ENCODE results near the gene CA10.

The CA10 gene

DNA sequence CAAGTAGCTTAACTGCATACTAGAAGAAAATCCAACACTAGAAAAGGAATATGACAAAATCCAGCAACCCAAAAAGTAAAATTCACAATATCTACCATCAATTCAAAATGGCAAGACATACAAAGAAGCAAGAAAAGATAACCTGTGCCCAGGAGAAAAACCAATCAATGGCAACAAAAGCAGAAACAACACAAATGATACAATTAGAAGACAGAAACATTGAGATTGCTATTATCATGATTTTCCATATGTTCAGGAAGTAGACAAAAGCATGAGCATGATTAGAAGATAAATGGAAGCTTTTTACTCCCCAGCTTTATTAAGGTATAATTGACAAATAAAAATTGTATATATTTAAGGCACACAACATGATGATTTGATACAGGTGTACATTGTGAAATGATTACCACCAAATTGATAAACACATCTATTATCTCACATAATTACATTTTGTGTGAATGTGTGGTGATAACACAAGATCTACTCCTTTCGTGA, 117.3 kb downstream of the CA10 start:
- DNase-seq, result no peak

GRCh38 chr17:52036416-52036815, 122.1 kb downstream of the CA10 start:
- DNase-seq, result no peak

DNA sequence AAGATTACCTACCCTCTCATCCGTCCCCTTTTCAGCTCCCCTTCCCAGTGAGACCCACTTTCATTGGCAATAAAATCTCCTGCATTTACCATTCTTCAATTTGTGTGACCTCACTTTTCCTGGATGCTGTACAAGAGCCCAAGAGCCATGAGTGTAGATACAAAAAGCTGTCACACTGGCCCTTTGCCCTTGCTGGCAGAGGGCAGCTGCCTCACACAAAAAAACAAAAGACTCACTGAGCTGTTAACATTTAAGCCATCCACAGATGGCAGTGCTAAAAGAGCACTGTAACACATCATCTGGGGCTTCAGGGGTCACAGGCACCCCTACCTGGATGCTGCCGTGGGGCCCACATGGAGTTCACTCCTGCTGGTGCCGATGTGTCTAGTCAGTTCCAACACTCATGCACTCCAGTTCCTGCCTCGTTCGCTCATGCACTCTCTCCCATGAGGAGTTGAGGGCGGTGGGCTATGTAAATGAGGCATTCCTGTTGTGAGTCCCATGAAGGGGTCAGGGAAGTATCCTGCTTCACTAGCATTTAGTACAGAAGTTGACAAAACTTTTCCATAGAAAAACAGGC, 123.1 kb downstream of the CA10 start:
- DNase-seq, result no peak

GRCh38 chr17:52032454-52032853, 126.1 kb downstream of the CA10 start:
- no peak for DNase-seq

- DNase-seq, result no peak
Measured at GRCh38 chr17:52030052-52030451, 128.5 kb downstream of the CA10 start.

GRCh38 chr17:52027620-52028295, 130.8 kb downstream of the CA10 start:
- DNase-seq, result no peak

- no peak for DNase-seq
Measured at GRCh38 chr17:52027081-52027480, 131.4 kb downstream of the CA10 start.

- DNase-seq, result no peak
Measured at GRCh38 chr17:52026075-52026474, 132.4 kb downstream of the CA10 start.

DNA sequence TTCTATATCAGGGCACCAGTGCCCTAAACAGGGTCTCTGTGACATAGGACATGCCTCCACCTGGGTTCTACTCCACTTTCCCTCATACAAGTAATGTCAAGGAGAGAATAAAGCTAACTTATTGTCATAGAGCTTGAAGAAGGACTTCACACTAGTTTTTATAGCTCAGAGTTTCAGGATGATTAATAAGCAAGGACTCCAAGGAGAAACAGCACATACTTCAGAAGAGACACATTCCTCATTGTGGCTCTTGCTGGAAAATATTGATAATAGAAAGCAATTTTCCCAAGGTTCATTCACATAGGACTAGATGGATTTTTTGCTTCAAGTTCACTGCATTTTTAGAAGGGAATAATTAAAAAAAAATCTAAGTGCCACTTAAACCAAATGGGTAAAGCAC, 133.3 kb downstream of the CA10 start:
- no peak for DNase-seq

DNA sequence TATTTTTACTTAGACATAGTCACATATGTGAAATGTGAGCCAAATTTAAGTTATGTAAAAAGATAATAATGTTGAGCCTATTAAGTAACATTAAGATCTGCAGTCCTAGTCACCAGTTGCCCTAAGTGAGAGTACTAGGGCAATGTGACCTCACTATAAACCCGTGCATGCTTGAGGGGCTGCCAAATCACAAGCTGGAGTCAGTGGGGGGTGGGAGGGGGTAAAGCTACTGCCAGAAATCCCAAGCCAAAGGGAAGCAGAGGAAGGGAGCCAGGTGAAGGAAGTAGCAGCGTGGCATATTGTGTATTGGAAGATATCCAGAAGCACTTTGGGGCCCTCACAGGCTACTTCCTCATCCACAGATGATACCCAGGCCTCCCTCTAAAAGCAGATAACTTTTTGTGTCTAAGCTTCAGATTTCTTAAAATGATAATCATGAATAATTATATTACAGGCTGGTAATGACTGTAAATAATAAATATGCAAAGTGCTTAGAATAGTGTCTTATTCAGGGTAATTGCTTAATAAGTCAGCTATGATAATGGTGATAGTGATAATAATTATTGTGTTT, 134.1 kb downstream of the CA10 start:
- DNase-seq, result no peak

- DNase-seq, result no peak
Measured at GRCh38 chr17:52011064-52011463, 147.4 kb downstream of the CA10 start.

DNA sequence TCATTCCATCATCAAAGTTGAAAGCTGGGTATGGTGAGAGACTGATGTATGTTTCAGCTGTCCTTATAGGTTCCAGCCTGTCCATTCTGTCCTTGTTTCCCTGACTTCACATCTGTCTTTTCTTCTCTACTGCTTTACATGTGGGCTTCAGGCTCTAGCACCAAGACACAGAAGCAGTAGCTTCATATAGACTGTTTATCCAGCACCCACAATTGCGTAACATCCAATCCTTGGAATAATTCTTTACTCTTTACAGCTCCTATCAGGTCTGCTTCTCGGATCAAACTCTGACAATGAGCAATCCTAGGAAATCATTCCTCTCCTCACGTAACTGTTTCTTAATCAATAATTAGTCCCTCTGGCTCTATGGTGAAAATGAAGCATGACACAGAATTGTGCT, 158.9 kb downstream of the CA10 start:
- DNase-seq, result no peak

DNA sequence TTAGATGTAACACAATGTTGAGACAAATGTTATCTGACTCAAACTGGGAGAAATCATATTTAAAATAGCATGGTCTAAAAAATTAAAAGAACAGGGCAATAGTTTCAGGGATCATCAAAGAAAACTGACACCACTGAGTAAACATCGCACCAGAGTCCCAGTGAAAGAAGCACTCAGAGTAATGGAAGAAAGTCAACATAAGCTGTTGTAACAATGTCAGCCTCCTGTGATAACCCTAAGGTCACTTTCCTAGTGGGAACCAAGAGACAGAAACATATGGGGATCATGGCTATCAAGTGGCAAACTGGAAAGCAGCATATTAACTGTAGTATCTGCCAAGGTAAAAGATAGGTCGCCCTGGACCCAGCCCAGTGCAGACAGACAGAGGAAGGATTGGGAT, 160.8 kb downstream of the CA10 start:
- DNase-seq, result no peak

DNA sequence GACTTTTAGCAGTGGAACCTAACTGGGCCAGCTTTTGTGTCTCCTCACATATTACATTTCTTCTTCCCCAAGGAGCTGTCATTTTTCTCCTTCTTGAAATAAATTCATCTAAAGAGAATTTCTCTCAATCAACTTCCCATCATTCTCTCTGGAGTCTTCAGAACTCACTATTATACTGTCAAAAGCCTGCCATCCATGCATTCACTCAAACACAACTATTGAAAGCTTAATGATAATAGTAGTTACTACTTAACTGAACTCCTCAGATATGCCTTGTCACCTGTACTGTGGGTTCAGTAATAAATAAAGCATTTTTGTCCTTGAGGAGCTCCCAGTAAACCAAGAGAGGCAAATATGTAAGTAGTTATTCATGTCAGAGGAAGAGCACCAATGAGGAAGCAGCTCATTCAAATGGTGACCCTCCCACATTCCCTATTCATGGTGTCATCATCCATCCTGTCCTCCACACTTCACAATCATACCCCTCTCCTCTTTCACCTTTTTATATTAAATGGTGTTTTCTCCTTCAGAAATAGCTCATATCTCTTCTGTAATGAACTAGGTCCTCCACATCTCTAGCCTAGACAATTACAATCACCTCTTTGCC, 162.6 kb downstream of the CA10 start:
- no peak for DNase-seq

- no peak for DNase-seq
Measured at GRCh38 chr17:51992864-51993416, 165.6 kb downstream of the CA10 start.

GRCh38 chr17:51971121-51971520, 187.4 kb downstream of the CA10 start:
- no peak for DNase-seq

GRCh38 chr17:51961689-51962088, 196.8 kb downstream of the CA10 start:
- DNase-seq, result no peak

- DNase-seq, result no peak
Measured at GRCh38 chr17:51957786-51958185, 200.7 kb downstream of the CA10 start.

- no peak for DNase-seq
Measured at GRCh38 chr17:51955245-51955644, 203.3 kb downstream of the CA10 start.

DNA sequence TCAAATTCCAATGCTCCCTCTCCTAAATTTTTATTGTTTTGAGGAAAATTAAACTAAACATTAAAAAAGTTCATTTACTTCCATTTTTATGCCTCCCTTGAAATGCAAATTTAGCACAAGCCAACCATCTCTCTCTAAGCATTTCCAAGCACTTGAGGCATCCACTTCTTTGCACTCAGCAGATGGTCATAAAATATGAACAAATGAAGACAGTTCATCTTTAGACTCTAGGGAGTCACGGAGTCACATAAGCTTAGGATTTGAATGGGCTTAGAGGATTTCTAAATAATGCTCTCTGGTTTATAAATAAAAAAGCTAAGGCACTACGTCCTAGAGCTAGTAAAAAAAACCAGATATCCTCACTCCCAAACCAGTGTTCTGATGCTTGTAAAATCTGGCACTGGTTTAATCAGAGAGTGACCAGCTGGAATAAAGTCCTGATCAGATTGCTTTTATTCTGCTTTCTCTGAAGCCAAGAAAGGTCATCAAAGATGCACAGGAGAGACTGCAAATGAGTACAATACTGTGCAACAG, 204.2 kb downstream of the CA10 start:
- DNase-seq, result no peak

- DNase-seq, result no peak
Measured at GRCh38 chr17:51951741-51952140, 206.8 kb downstream of the CA10 start.

DNA sequence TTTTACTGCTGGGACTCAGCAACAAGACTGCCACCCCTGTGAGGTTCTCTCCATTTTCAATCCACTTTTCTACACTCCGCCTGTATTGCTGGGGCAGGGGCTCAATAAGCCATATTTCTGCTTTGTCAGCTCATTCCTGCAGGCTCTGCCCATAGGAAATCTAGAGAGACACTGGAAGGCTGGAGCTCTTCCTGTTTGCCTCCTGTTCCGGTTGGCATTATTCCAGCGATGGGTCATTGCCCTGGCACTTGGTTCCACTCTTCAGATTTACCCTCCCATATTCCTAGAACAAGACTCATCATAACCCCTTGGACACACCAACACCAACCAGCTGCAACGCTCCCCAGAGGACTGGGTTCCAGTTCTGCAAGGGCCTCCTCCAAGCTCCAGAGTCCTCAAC, 210.4 kb downstream of the CA10 start:
- DNase-seq, result no peak

GRCh38 chr17:51947160-51947735, 211.3 kb downstream of the CA10 start:
- DNase-seq, result no peak

All from NCI-H1930 (cell line).